Hematopoietic multipotent progenitor cell treated with erythropoietin and hydrocortisone succinate and interleukin-3 and kit ligand, for 17 days (in vitro differentiated cells): ENCODE measurements around the gene APOM.

Experiments
- DNase-seq: peaks from one replicate; pipeline ENCODE4 v3.0.0-alpha.2; 2015; ENCODE audit warnings: low spot score

Gene APOM

GRCh38 chr6:31705931-31706330 lies 50.2 kb downstream of the APOM start:
- no peak for DNase-seq

DNA sequence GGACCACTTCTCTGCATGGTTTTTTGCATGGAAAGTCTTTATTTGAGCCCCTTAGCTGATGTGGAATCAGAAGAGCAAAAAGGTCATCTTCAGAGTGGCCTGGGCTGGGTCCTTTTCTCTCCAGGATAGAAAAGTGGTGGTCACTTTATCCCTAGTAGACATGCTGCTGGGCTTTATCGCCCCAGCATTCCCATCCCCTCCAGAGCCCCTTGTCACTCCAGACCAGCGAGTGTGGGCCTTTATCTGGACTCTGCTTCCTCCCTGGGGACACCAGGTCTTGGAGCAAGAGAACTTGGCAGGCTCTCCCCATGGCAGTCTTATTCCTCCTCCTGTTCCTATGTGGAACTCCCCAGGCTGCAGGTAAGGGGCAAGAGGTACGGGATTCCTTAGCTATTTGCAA lies 50.9 kb downstream of the APOM start, which contains the start of gene LY6G6F:
TSS of gene LY6G6F (plus strand) at position 268 of the 400 bp plus-strand sequence. CDS start at position 309, 41 bp downstream.
- DNase-seq = no peak

GRCh38 chr6:31707701-31708100 lies 52.0 kb downstream of the APOM start:
- DNase-seq = no peak
